NCI-H1417 (cell line): ENCODE results near the gene KCNK3.

Source experiments
- DNase-seq, 3 experiments: peaks; one replicate each; lab custom pipeline; 2025; lab: John Stamatoyannopoulos, UW

The KCNK3 gene

DNA sequence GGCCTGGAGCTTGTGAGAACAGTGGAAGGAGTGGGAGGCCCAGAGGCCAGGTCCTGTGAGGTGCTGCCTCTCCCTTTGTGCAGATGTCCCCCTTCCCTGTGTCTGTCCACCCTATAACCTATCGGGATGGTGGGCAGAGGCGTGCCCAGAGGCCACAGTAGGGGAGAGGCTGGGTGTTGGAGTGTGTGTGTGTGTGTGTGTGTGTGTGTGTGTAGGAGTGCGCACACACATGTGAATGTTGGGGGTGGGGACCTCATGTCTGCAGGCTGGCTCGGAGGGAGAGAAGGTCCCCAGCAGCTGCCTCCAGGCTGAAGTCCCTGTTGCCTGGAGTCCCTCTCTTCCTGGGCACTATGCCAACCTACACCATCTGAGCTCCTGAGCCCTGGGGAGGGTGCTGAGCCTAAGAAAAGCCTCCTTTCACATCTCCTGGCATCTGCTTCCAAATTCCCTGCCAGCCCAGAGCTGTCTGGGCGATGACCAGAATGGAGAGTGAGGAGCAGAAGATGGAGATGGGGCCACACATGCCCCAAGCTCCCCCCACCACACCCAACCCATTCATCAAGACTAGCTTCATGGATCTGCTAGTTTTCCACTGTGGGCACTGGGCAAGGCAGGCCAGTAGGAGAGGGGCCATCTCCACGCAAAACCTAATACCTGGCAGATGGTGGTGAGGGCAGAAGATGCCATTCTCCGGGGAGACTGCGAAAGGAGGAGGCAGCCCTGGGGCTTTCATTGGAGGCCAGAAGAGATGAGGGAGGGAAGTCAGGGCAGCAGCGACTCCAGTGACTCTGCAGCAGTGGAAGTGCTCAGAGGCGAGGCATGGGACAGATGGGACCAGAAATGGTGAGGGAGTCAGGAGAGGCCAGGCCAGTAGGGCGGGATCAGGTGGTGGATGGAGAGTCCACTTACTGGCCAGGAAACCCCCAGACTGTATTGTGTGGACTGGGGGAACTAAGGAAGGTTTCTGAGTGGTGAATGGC is 20.3 kb downstream of the KCNK3 start:
- peak; percentile 67 to 94 (median 79) for DNase-seq

- DNase-seq = no peak
These were observed 23.2 kb downstream of the KCNK3 start for GRCh38 chr2:26715528-26716270.

DNA sequence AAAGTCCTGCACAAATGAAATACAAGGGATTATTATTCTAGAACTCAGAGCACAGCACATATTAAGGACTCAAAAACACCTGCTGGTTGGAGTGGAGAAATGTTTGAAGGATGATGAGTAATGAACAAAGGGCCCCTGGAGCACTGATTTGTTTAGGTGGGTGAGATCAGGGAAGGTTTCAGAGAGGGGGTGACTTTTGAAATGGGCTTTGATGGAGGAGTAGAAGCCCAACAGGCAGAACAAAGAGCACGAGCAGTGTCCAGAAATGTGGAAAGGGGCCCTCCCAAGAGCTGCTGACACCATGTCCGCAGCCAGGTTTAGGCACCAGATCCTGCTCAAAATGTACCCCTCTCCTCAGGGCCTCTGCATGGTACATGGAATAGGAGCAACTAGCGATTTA is 23.8 kb downstream of the KCNK3 start:
- DNase-seq = no peak

GRCh38 chr2:26716769-26717168 is 24.2 kb downstream of the KCNK3 start:
- DNase-seq = no peak

GRCh38 chr2:26717362-26717761 is 24.8 kb downstream of the KCNK3 start:
- DNase-seq = no peak

- no peak for DNase-seq
These were observed 26.6 kb downstream of the KCNK3 start for GRCh38 chr2:26718949-26719686.

DNA sequence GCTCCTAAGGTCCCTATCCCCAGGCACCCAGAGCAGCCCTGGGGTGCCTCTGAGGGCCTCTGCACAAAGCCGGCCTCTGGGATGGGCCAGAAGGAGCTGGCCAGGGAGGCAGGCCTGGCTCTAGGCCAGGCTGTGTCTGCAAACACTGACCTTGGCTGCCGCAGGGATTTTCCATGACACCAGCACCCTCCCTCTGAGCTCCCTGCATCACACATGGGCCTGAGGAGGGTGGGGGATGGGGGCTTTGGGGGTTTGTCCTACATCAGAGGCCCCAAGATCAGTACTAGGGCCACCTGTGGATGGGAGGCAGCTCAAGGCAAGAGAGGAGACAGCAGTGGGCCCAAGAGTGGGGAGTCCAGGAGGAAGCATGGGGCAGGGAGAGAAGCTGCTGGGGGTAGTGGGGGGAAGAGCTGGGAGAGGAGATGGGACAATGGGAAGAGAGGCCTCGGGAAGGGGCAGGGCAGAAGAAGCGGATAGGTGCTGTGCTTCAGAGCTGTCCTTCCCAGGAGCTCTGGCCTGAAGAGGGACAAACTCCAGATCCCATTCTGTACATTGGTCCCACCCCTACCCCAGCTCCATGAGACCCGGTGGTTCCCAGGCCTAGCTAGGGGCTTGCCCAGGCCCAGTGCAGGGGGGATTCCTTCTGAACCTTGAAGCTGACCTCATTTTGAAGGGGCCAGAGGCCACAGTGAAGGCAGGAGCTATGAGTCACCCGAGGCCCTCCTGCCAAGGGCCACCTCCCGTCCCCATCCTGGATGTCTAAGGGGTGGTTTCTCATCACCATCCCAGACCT is 28.0 kb downstream of the KCNK3 start:
- peak in 2 of 3 experiments; percentile 29 to 51 for DNase-seq

- DNase-seq = peak; percentile 20 to 78 (median 67)
These were observed 28.9 kb downstream of the KCNK3 start for GRCh38 chr2:26721115-26722032.

- no peak for DNase-seq
These were observed 29.8 kb downstream of the KCNK3 start for GRCh38 chr2:26722328-26722727.

DNA sequence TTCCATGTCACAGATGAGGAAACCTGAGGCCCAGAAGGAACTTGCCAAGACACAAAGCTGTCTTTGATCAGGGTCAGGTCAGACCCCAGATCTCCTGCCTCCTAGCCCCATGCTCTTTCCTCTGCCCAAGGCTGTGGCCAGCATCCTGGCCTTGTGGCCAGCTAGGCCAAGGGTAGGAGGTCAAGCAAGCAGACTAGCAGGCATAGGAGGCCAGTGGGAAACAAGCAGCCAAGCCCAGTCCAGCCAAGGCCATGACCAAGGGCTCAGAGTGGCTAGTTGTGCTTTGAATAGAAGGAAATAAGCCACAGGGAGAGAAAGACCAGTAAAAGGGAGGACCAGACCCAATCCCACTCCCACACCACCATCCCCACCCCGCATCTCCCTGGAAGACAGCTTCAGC is 30.4 kb downstream of the KCNK3 start:
- DNase-seq = no peak

DNA sequence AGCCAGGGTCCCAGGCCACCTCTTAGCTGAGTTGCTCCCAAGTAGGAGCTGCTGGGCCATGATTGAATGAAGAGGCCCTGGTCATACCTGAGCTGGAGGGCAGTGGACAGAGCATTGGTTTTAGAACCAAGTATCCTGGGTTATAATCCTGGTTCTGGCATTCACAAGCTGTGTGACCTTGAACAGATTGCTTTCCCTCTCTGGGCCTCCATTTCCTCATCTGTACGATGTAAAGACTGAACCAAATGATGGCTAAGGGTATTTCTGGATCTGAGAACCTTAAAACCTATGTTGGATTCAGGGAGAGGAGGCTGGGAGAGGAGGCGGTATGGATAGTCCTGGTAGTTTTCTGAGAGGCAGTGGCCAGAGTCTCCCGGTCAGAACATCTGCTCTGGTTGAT is 31.0 kb downstream of the KCNK3 start:
- DNase-seq = no peak

- DNase-seq = no peak
These were observed 31.6 kb downstream of the KCNK3 start for GRCh38 chr2:26723991-26724750.

DNA sequence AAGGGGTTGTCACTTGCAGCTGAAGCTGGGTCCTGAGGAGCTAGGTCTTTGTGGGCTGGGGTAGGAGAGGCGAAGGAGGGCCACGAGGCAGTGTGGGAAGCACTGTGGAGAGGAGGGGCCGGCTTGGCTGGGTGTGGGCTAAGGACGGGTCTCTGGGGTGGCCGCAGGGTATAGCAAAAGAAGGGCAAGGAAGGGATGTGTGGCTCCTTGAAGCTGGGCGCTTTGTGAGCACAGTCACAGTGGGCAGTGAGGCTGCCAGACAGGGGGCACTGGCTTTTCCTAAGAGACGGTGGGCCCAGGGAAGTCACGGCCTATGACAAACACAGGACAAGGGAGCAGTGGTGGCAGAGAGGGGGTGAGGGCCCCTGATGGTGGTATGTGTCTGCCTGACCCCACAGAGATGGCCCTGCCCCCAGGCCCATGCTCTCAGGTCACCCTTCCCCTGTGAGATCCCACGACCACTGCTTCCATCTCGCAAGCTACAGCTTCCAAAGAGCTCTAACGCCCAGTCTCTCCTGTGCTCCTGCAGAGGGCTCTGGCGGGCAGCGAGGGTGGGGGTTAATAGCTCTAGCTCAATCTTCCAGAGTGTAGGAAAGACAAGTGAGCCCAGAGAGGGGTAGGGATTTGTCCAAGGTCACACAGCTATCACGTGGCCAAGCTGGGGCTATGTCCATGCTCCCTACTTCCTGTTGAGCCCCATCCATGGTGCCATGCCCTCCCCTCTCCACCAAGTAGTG is 32.4 kb downstream of the KCNK3 start:
- DNase-seq = no peak

GRCh38 chr2:26725521-26725820 is 32.9 kb downstream of the KCNK3 start:
- DNase-seq = no peak

DNA sequence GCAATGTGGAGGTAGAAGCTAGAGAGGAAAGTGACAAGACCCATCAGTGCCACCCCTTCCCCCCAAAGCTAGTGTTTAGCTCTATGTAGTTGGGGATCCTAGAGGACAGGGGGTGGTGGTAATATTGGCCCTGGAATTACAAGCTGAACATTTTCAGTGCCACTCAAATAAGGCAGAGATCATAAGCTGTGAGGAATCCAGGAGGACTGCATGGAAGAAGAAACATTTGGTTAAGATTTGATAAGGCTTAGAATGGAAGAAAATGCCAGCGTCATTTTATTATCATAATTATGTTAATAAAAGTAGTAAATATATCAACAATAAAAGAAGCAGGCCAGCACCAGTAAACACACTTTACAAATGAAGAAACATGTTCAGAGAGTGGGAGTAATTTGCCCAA is 33.7 kb downstream of the KCNK3 start:
- DNase-seq = no peak

- no peak for DNase-seq
These were observed 35.4 kb downstream of the KCNK3 start for GRCh38 chr2:26727641-26728561.

DNA sequence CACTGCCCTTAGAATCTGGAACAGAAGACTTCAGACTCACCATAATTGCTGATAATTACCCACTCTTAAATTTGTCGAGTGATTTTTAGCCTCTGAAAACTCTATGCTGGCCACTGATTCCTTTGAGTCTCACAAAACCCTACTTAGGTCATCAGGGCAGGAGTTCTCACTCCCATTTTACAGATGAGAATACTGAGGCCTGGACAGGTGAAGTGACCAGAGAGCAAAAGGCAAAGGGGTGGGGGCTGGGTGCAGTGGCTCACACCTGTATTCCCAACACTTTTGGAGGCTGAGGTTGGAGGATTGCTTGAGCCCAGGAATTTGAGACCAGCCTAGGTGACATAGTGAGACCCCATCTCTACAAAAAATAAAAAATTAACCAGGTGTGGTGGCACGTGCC is 36.8 kb downstream of the KCNK3 start:
- DNase-seq = no peak
